ENCODE measurements around the gene ANKS3. TPM values are rescaled to one million over a fixed set of nuclear protein-coding genes. Genes with fewer than 3 reads are reported as not detected.

The ANKS3 gene
- total RNA-seq, 1 donor from 2014 or later, result 28.6 TPM

- no peak for DNase-seq (ENCODE audit: low read depth)
Measured at GRCh38 chr16:4677390-4677789, 56.7 kb downstream of the ANKS3 start.

GRCh38 chr16:4676831-4677230, 57.2 kb downstream of the ANKS3 start:
- no peak for DNase-seq (ENCODE audit: low read depth)
- Histone ChIP-seq H3K27me3 (ENCODE audit: control insufficient read depth, insufficient read depth, low read length) (no peaks in the 10 kb centered on the region), H3K4me3 (ENCODE audit: low read depth, low read length) (no peak overlapping the region), H3K36me3 (ENCODE audit: control insufficient read depth, insufficient read depth, low read length) (peaks cover 2% of the 10 kb centered on the region)
- no peak for TF ChIP-seq CTCF (IDR thresholded peaks at IDR 0.05; ENCODE audit: insufficient read depth, low read length, poor library complexity, severe bottlenecking)

More at GRCh38 chr16:4677390-4677789, 56.7 kb downstream of the ANKS3 start:
- Histone ChIP-seq H3K4me3 (ENCODE audit: low read depth, low read length) (no peak overlapping the region), H3K36me3 (ENCODE audit: control insufficient read depth, insufficient read depth, low read length) (peaks cover 4% of the 10 kb centered on the region), H3K27me3 (ENCODE audit: control insufficient read depth, insufficient read depth, low read length) (no peaks in the 10 kb centered on the region)
- TF ChIP-seq CTCF (IDR thresholded peaks at IDR 0.05; ENCODE audit: insufficient read depth, low read length, poor library complexity, severe bottlenecking), result no peak

GRCh38 chr16:4675864-4676786, 57.9 kb downstream of the ANKS3 start:
- TF ChIP-seq CTCF (IDR thresholded peaks at IDR 0.05; ENCODE audit: insufficient read depth, low read length, poor library complexity, severe bottlenecking), result no peak
- no peaks in the 10 kb centered on the region for H3K27me3 ChIP-seq (ENCODE audit: control insufficient read depth, insufficient read depth, low read length)
- DNase-seq (ENCODE audit: low read depth), result no peak
- H3K36me3 ChIP-seq (ENCODE audit: control insufficient read depth, insufficient read depth, low read length), result no peaks in the 10 kb centered on the region
- no peak overlapping the region for H3K4me3 ChIP-seq (ENCODE audit: low read depth, low read length)

- DNase-seq (ENCODE audit: low read depth), result no peak
- TF ChIP-seq CTCF (IDR thresholded peaks at IDR 0.05; ENCODE audit: insufficient read depth, low read length, poor library complexity, severe bottlenecking), result no peak
- Histone ChIP-seq H3K27me3 (ENCODE audit: control insufficient read depth, insufficient read depth, low read length) (no peaks in the 10 kb centered on the region), H3K4me3 (ENCODE audit: low read depth, low read length) (no peak overlapping the region), H3K36me3 (ENCODE audit: control insufficient read depth, insufficient read depth, low read length) (no peaks in the 10 kb centered on the region)
Measured at GRCh38 chr16:4674926-4675530, 59.0 kb downstream of the ANKS3 start.

- H3K36me3 ChIP-seq (ENCODE audit: control insufficient read depth, insufficient read depth, low read length), result no peaks in the 10 kb centered on the region
Measured at GRCh38 chr16:4673387-4674046, 60.6 kb downstream of the ANKS3 start.

More at GRCh38 chr16:4673387-4674046, 60.6 kb downstream of the ANKS3 start:
- TF ChIP-seq CTCF (IDR thresholded peaks at IDR 0.05; ENCODE audit: insufficient read depth, low read length, poor library complexity, severe bottlenecking), result no peak
- H3K4me3 ChIP-seq (ENCODE audit: low read depth, low read length), result no peak overlapping the region
- H3K27me3 ChIP-seq (ENCODE audit: control insufficient read depth, insufficient read depth, low read length), result no peaks in the 10 kb centered on the region
- no peak for DNase-seq (ENCODE audit: low read depth)

Measured in kidney epithelial cell (primary cell).